ENCODE data around the gene MYO1D.

MYO1D gene

GRCh38 chr17:32916134-32916533 lies 39.2 kb upstream of the MYO1D start:
- WGBS, 2 donors (ENCODE audit: extremely low coverage in 2 of 2, insufficient read length in 2 of 2, insufficient replicate concordance in 1 of 2): no CpG with 5 or more reads among the region's 3 CpGs
- Histone ChIP-seq H3K27me3 (ENCODE audit: control insufficient read depth in 3 of 3, insufficient read depth in 3 of 3, low read depth in 1 of 3, low read length in 3 of 3) (peaks cover 0 to 21% (median 0%) of the 10 kb centered on the region in 3 experiments), H3K18ac (ENCODE audit: low read length) (no peak overlapping the region), H3K14ac (ENCODE audit: low read length) (no peak overlapping the region), H3K4ac (ENCODE audit: low read length) (no peak overlapping the region), H3K27ac (replicated peaks; ENCODE audit: low read length) (no peak overlapping the region), H3K4me1 (ENCODE audit: control insufficient read depth in 2 of 2, insufficient read depth in 1 of 2, low read depth in 1 of 2, low read length in 2 of 2) (peaks cover 3% of the 10 kb centered on the region in 2 donors), H3K4me3 (ENCODE audit: low read length in 2 of 2) (no peak overlapping the region), H3K9me3 (replicated peaks in 1 of 2; ENCODE audit: control insufficient read depth in 2 of 2, insufficient read depth in 1 of 2, low read depth in 1 of 2, low read length in 2 of 2) (no peaks in the 10 kb centered on the region), H3K9ac (ENCODE audit: low read depth, low read length, poor library complexity) (no peak overlapping the region), H3K4me2 (ENCODE audit: insufficient read depth, low read length, poor library complexity, severe bottlenecking) (no peak overlapping the region), H2BK5ac (ENCODE audit: low read length) (no peak overlapping the region), H4K91ac (ENCODE audit: low read depth, low read length, poor library complexity) (no peak overlapping the region), H3K79me1 (ENCODE audit: low read depth, low read length) (no peaks in the 10 kb centered on the region), H2BK120ac (ENCODE audit: low read depth, low read length) (no peak overlapping the region), H4K8ac (ENCODE audit: low read depth, low read length) (no peak overlapping the region), H3K23ac (ENCODE audit: low read depth, low read length, poor library complexity) (no peak overlapping the region), H2AFZ (ENCODE audit: low read length) (no peak overlapping the region), H3K36me3 (replicated peaks in 1 of 2; ENCODE audit: control insufficient read depth in 2 of 2, insufficient read depth in 2 of 2, low read length in 2 of 2) (no peaks in the 10 kb centered on the region), H2BK12ac (ENCODE audit: low read length) (no peak overlapping the region), H2AK5ac (ENCODE audit: low read depth, low read length) (no peak overlapping the region), H2BK15ac (ENCODE audit: low read length) (no peak overlapping the region)
- no peak for DNase-seq (ENCODE audit: low spot score)

DNA sequence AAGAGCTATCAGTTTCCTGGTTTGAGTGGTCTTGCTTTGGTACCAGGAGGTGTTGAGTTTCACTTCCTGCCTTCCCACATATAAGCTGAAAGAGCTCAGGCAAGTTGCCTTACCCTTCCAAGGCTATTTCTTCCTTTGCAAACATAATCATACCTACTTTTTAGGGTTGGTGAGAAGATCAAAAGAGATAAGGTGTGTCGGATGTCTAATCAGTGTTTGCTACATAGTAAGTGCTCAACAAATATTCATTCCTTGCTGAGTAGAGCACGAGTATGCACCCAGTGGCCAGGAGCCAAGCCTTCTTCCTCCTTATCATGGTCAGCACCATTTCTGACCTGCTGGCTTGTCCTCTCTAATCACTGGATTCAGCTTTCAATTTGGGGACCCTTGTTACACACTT lies 38.3 kb upstream of the MYO1D start:
- H3K18ac ChIP-seq (ENCODE audit: low read length): no peak overlapping the region
- no peak for DNase-seq (ENCODE audit: low spot score)
- no peak overlapping the region for H3K4me3 ChIP-seq (ENCODE audit: low read length in 2 of 2)
- no peak overlapping the region for H3K27ac ChIP-seq (replicated peaks; ENCODE audit: low read length)
- H2BK120ac ChIP-seq (ENCODE audit: low read depth, low read length): no peak overlapping the region
- WGBS, 2 donors (ENCODE audit: extremely low coverage in 2 of 2, insufficient read length in 2 of 2, insufficient replicate concordance in 1 of 2): no CpG with 5 or more reads among the region's 2 CpGs
- H2AK5ac ChIP-seq (ENCODE audit: low read depth, low read length): no peak overlapping the region
- peaks cover 0 to 21% (median 0%) of the 10 kb centered on the region in 3 experiments for H3K27me3 ChIP-seq (ENCODE audit: control insufficient read depth in 3 of 3, insufficient read depth in 3 of 3, low read depth in 1 of 3, low read length in 3 of 3)
- H2BK12ac ChIP-seq (ENCODE audit: low read length): no peak overlapping the region
- no peak overlapping the region for H4K8ac ChIP-seq (ENCODE audit: low read depth, low read length)
- no peak overlapping the region for H3K4me2 ChIP-seq (ENCODE audit: insufficient read depth, low read length, poor library complexity, severe bottlenecking)
- no peak overlapping the region for H3K14ac ChIP-seq (ENCODE audit: low read length)
- no peak overlapping the region for H3K23ac ChIP-seq (ENCODE audit: low read depth, low read length, poor library complexity)
- no peaks in the 10 kb centered on the region for H3K9me3 ChIP-seq (replicated peaks in 1 of 2; ENCODE audit: control insufficient read depth in 2 of 2, insufficient read depth in 1 of 2, low read depth in 1 of 2, low read length in 2 of 2)
- no peak overlapping the region for H2AFZ ChIP-seq (ENCODE audit: low read length)
- no peaks in the 10 kb centered on the region for H3K79me1 ChIP-seq (ENCODE audit: low read depth, low read length)
- no peak overlapping the region for H3K9ac ChIP-seq (ENCODE audit: low read depth, low read length, poor library complexity)
- H3K36me3 ChIP-seq (replicated peaks in 1 of 2; ENCODE audit: control insufficient read depth in 2 of 2, insufficient read depth in 2 of 2, low read length in 2 of 2): no peaks in the 10 kb centered on the region
- H2BK15ac ChIP-seq (ENCODE audit: low read length): no peak overlapping the region
- peaks cover 3% of the 10 kb centered on the region in 2 donors for H3K4me1 ChIP-seq (ENCODE audit: control insufficient read depth in 2 of 2, insufficient read depth in 1 of 2, low read depth in 1 of 2, low read length in 2 of 2)
- H2BK5ac ChIP-seq (ENCODE audit: low read length): no peak overlapping the region
- H4K91ac ChIP-seq (ENCODE audit: low read depth, low read length, poor library complexity): no peak overlapping the region
- no peak overlapping the region for H3K4ac ChIP-seq (ENCODE audit: low read length)

DNA sequence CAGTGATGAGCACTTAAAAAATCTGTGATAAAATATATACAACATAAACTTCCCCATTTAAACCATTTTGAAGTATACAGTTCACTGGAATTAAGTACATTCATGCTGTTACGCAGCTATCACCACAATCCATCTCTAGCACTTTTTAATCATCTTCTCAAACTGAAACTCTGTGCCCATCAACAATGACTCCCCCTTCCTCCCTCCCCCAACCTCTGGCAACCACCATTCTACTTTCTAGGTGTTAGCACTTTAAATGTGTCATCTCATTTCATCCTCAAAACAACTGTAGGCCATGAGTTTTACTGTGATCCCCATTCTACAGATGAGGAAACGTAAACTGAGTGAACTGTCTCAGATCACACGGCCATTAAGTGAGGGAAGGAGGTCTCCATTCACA lies 37.3 kb upstream of the MYO1D start:
- H3K79me1 ChIP-seq (ENCODE audit: low read depth, low read length): no peaks in the 10 kb centered on the region
- no peak overlapping the region for H2BK120ac ChIP-seq (ENCODE audit: low read depth, low read length)
- no peak overlapping the region for H3K4me2 ChIP-seq (ENCODE audit: insufficient read depth, low read length, poor library complexity, severe bottlenecking)
- WGBS, 2 donors (ENCODE audit: extremely low coverage in 2 of 2, insufficient read length in 2 of 2, insufficient replicate concordance in 1 of 2): no CpG with 5 or more reads among the region's 3 CpGs
- H2BK12ac ChIP-seq (ENCODE audit: low read length): no peak overlapping the region
- H3K27ac ChIP-seq (replicated peaks; ENCODE audit: low read length): no peak overlapping the region
- H3K4ac ChIP-seq (ENCODE audit: low read length): no peak overlapping the region
- H3K18ac ChIP-seq (ENCODE audit: low read length): no peak overlapping the region
- no peaks in the 10 kb centered on the region for H3K36me3 ChIP-seq (replicated peaks in 1 of 2; ENCODE audit: control insufficient read depth in 2 of 2, insufficient read depth in 2 of 2, low read length in 2 of 2)
- no peak overlapping the region for H3K23ac ChIP-seq (ENCODE audit: low read depth, low read length, poor library complexity)
- no peak overlapping the region for H4K91ac ChIP-seq (ENCODE audit: low read depth, low read length, poor library complexity)
- no peak overlapping the region for H3K14ac ChIP-seq (ENCODE audit: low read length)
- no peaks in the 10 kb centered on the region for H3K9me3 ChIP-seq (replicated peaks in 1 of 2; ENCODE audit: control insufficient read depth in 2 of 2, insufficient read depth in 1 of 2, low read depth in 1 of 2, low read length in 2 of 2)
- DNase-seq (ENCODE audit: low spot score): no peak
- H2BK5ac ChIP-seq (ENCODE audit: low read length): no peak overlapping the region
- peaks cover 3 to 4% of the 10 kb centered on the region in 2 donors for H3K4me1 ChIP-seq (ENCODE audit: control insufficient read depth in 2 of 2, insufficient read depth in 1 of 2, low read depth in 1 of 2, low read length in 2 of 2)
- no peak overlapping the region for H2AK5ac ChIP-seq (ENCODE audit: low read depth, low read length)
- peaks cover 0 to 21% (median 0%) of the 10 kb centered on the region in 3 experiments for H3K27me3 ChIP-seq (ENCODE audit: control insufficient read depth in 3 of 3, insufficient read depth in 3 of 3, low read depth in 1 of 3, low read length in 3 of 3)
- no peak overlapping the region for H3K4me3 ChIP-seq (ENCODE audit: low read length in 2 of 2)
- no peak overlapping the region for H4K8ac ChIP-seq (ENCODE audit: low read depth, low read length)
- no peak overlapping the region for H2AFZ ChIP-seq (ENCODE audit: low read length)
- no peak overlapping the region for H3K9ac ChIP-seq (ENCODE audit: low read depth, low read length, poor library complexity)
- H2BK15ac ChIP-seq (ENCODE audit: low read length): no peak overlapping the region

GRCh38 chr17:32913593-32913992 lies 36.7 kb upstream of the MYO1D start:
- H3K4me3 ChIP-seq (ENCODE audit: low read length in 2 of 2): no peak overlapping the region
- no peak overlapping the region for H2AFZ ChIP-seq (ENCODE audit: low read length)
- H3K9ac ChIP-seq (ENCODE audit: low read depth, low read length, poor library complexity): no peak overlapping the region
- H4K8ac ChIP-seq (ENCODE audit: low read depth, low read length): no peak overlapping the region
- H3K79me1 ChIP-seq (ENCODE audit: low read depth, low read length): no peaks in the 10 kb centered on the region
- peaks cover 0 to 20% (median 0%) of the 10 kb centered on the region in 3 experiments for H3K27me3 ChIP-seq (ENCODE audit: control insufficient read depth in 3 of 3, insufficient read depth in 3 of 3, low read depth in 1 of 3, low read length in 3 of 3)
- no peak overlapping the region for H3K18ac ChIP-seq (ENCODE audit: low read length)
- no peaks in the 10 kb centered on the region for H3K36me3 ChIP-seq (replicated peaks in 1 of 2; ENCODE audit: control insufficient read depth in 2 of 2, insufficient read depth in 2 of 2, low read length in 2 of 2)
- H2BK12ac ChIP-seq (ENCODE audit: low read length): no peak overlapping the region
- H2BK5ac ChIP-seq (ENCODE audit: low read length): no peak overlapping the region
- no peak overlapping the region for H3K23ac ChIP-seq (ENCODE audit: low read depth, low read length, poor library complexity)
- DNase-seq (ENCODE audit: low spot score): no peak
- H2BK120ac ChIP-seq (ENCODE audit: low read depth, low read length): no peak overlapping the region
- H3K4me2 ChIP-seq (ENCODE audit: insufficient read depth, low read length, poor library complexity, severe bottlenecking): no peak overlapping the region
- H2AK5ac ChIP-seq (ENCODE audit: low read depth, low read length): no peak overlapping the region
- no peak overlapping the region for H3K14ac ChIP-seq (ENCODE audit: low read length)
- peaks cover 3 to 4% of the 10 kb centered on the region in 2 donors for H3K4me1 ChIP-seq (ENCODE audit: control insufficient read depth in 2 of 2, insufficient read depth in 1 of 2, low read depth in 1 of 2, low read length in 2 of 2)
- WGBS, 2 donors (ENCODE audit: extremely low coverage in 2 of 2, insufficient read length in 2 of 2, insufficient replicate concordance in 1 of 2): no CpG with 5 or more reads among the region's 7 CpGs
- H3K9me3 ChIP-seq (replicated peaks in 1 of 2; ENCODE audit: control insufficient read depth in 2 of 2, insufficient read depth in 1 of 2, low read depth in 1 of 2, low read length in 2 of 2): no peaks in the 10 kb centered on the region
- no peak overlapping the region for H3K4ac ChIP-seq (ENCODE audit: low read length)
- H4K91ac ChIP-seq (ENCODE audit: low read depth, low read length, poor library complexity): no peak overlapping the region
- H3K27ac ChIP-seq (replicated peaks; ENCODE audit: low read length): no peak overlapping the region
- no peak overlapping the region for H2BK15ac ChIP-seq (ENCODE audit: low read length)
